CD14-positive monocyte (primary cell): ENCODE results near the gene LDLRAD4. TPM values are rescaled to one million over a fixed set of nuclear protein-coding genes. Genes with fewer than 3 reads are reported as not detected.

Source experiments
- DNase-seq, 3 donors: peaks; one replicate each; pipeline ENCODE4 v3.0.0-alpha.2; 2011 to 2022
- H2AFZ ChIP-seq: 2 replicates; pipeline ENCODE4 v1.6.0; 2012; ENCODE audit warnings: mild to moderate bottlenecking, low read depth, low read length, inconsistent platforms; ENCODE audit not compliant: insufficient read depth, poor library complexity, severe bottlenecking
- H3K27ac ChIP-seq, 2 donors: 1 replicate in 1 of 2; 2 replicates in 1 of 2; pipeline ENCODE4 v1.5.1; 2012 to 2013; ENCODE audit warnings: low read length in 2 of 2, control low read depth in 1 of 2, inconsistent platforms in 1 of 2, low read depth in 1 of 2, mild to moderate bottlenecking in 1 of 2
- H3K27me3 ChIP-seq, 2 donors: one replicate each; pipeline versions ENCODE4 v1.6.0 to v1.6.1; 2011 to 2013; ENCODE audit warnings: low read length in 2 of 2; ENCODE audit not compliant: control insufficient read depth in 2 of 2, insufficient read depth in 2 of 2
- H3K36me3 ChIP-seq, 2 donors: replicated peaks in 1 of 2; 1 replicate in 1 of 2; 2 replicates in 1 of 2; pipeline versions ENCODE4 v1.5.1 to v1.6.1; 2012 to 2013; ENCODE audit warnings: low read length in 2 of 2, control low read depth in 1 of 2, inconsistent platforms in 1 of 2, mild to moderate bottlenecking in 1 of 2; ENCODE audit not compliant: insufficient read depth in 2 of 2, control insufficient read depth in 1 of 2
- H3K4me1 ChIP-seq, 2 donors: 1 replicate in 1 of 2; 2 replicates in 1 of 2; pipeline versions ENCODE4 v1.5.1 to v1.6.1; 2012 to 2013; ENCODE audit warnings: low read length in 2 of 2, control low read depth in 1 of 2, inconsistent platforms in 1 of 2, mild to moderate bottlenecking in 1 of 2, moderate library complexity in 1 of 2; ENCODE audit not compliant: insufficient read depth in 2 of 2, control insufficient read depth in 1 of 2
- H3K4me2 ChIP-seq: replicated peaks from 2 replicates; pipeline ENCODE3; 2012; ENCODE audit warnings: low read length, moderate library complexity, mild to moderate bottlenecking; ENCODE audit not compliant: poor library complexity, severe bottlenecking; ENCODE audit errors: extremely low read depth
- H3K4me3 ChIP-seq, 3 experiments: fragments of 200-600 bp in 1 of 3; sonication (generic) in 1 of 3; replicated peaks in 1 of 3; 1 replicate in 2 of 3; 2 replicates in 1 of 3; pipeline ENCODE4 v1.5.1; 2011 to 2013; ENCODE audit warnings: low read length in 3 of 3, mild to moderate bottlenecking in 3 of 3, control low read depth in 2 of 3, low read depth in 2 of 3, inconsistent platforms in 1 of 3, moderate library complexity in 1 of 3
- H3K79me2 ChIP-seq: 2 replicates; pipeline ENCODE4 v1.6.0; 2012; ENCODE audit warnings: mild to moderate bottlenecking, control low read depth, inconsistent platforms, low read length, moderate library complexity; ENCODE audit not compliant: insufficient read depth
- H3K9ac ChIP-seq: 2 replicates; pipeline ENCODE4 v1.6.0; 2017; ENCODE audit warnings: low read length, mild to moderate bottlenecking; ENCODE audit not compliant: insufficient read depth, poor library complexity, severe bottlenecking
- H3K9me3 ChIP-seq, 2 donors: replicated peaks in 1 of 2; 1 replicate in 1 of 2; 2 replicates in 1 of 2; pipeline versions ENCODE4 v1.5.1 to v1.6.1; 2012 to 2013; ENCODE audit warnings: low read length in 2 of 2, control low read depth in 1 of 2; ENCODE audit not compliant: control insufficient read depth in 1 of 2, insufficient read depth in 1 of 2
- H4K20me1 ChIP-seq: 2 replicates; pipeline ENCODE4 v1.6.0; 2012; ENCODE audit warnings: mild to moderate bottlenecking, low read length, control low read depth, moderate library complexity; ENCODE audit not compliant: insufficient read depth
- H3K27ac Mint-ChIP-seq, 7 donors: one replicate each; pipeline ENCODE4 v1.8.0; 2020; ENCODE audit warnings: mild to moderate bottlenecking in 7 of 7, mixed read lengths in 7 of 7, moderate library complexity in 6 of 7, inconsistent platforms in 2 of 7
- H3K27me3 Mint-ChIP-seq, 3 donors: one replicate each; pipeline ENCODE4 v1.8.0; 2021 to 2022; ENCODE audit warnings: low read depth in 3 of 3, mild to moderate bottlenecking in 3 of 3, mixed read lengths in 3 of 3, moderate library complexity in 3 of 3, inconsistent platforms in 1 of 3
- H3K36me3 Mint-ChIP-seq, 2 donors: one replicate each; pipeline ENCODE4 v1.8.0; 2020; ENCODE audit warnings: mixed read lengths in 2 of 2, inconsistent platforms in 1 of 2, mild to moderate bottlenecking in 1 of 2
- H3K4me1 Mint-ChIP-seq: one replicate; pipeline ENCODE4 v1.8.0; 2020; ENCODE audit warnings: mild to moderate bottlenecking, mixed read lengths
- H3K4me3 Mint-ChIP-seq, 2 donors: one replicate each; pipeline ENCODE4 v1.8.0; 2020; ENCODE audit warnings: mild to moderate bottlenecking in 2 of 2, mixed read lengths in 2 of 2, moderate library complexity in 1 of 2
- H3K9me3 Mint-ChIP-seq, 7 donors: one replicate each; pipeline ENCODE4 v1.8.0; 2020 to 2022; ENCODE audit warnings: mixed read lengths in 7 of 7, mild to moderate bottlenecking in 6 of 7, moderate library complexity in 6 of 7, inconsistent platforms in 2 of 7
- WGBS: methylation state at CpG from one replicate; pipeline ENCODE4 v1.1.5; 2013; ENCODE audit warnings: missing lambda C conversion rate; ENCODE audit not compliant: insufficient coverage; 5-methylcytosine and 5-hydroxymethylcytosine counted together
- intact Hi-C, 2 donors: fragments of 100-400 bp; cut with micrococcal nuclease; formaldehyde crosslinking; loops; one replicate each; pipeline versions ENCODE4 v1.15.0 to v1.15.1; 2023
- polyA plus RNA-seq, 3 donors: library from polyadenylated mRNA; depleted of rRNA in 1 of 3; unstranded in 2 of 3; stranded (reverse) in 1 of 3; fragments of 300-500 nt in 2 of 3; fragments of >200 nt in 1 of 3; fragmentation: Illumina TruSeq in 2 of 3; gene quantifications; 1 replicate in 2 of 3; 2 replicates in 1 of 3; pipeline ENCODE4 v1.2.3, GENCODE V29; 2012 to 2021
- TF ChIP-seq, protein P1 (sequence below): fragments of 200-600 bp; IDR thresholded peaks from one replicate; pipeline ENCODE4 v1.8.0; 2022; ENCODE audit warnings: antibody characterized with exemption, mild to moderate bottlenecking

The LDLRAD4 gene
- polyA plus RNA-seq, 3 donors: 13.5 to 15.4 (median 13.8) TPM

DNA sequence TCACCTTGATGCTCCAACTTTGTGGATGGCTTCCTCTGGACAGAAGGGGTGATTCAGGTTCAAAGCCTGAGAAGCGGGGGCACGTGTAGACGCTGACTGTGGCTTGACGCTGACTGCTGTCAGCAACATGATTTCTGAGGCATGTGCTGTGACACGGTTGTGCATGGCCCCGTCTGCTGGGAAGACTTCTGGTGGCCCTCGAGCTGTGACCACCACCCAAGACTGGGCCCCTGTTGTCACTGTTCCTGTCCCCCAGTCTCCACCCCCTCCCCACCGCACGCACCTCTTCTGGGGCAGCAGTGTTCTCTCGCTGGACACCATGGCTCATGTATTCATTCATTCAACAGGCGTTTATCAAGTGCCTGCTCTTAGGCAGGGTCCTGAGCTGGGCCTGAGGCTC, 262.8 kb downstream of the LDLRAD4 start:
- TF ChIP-seq, protein P1, sequence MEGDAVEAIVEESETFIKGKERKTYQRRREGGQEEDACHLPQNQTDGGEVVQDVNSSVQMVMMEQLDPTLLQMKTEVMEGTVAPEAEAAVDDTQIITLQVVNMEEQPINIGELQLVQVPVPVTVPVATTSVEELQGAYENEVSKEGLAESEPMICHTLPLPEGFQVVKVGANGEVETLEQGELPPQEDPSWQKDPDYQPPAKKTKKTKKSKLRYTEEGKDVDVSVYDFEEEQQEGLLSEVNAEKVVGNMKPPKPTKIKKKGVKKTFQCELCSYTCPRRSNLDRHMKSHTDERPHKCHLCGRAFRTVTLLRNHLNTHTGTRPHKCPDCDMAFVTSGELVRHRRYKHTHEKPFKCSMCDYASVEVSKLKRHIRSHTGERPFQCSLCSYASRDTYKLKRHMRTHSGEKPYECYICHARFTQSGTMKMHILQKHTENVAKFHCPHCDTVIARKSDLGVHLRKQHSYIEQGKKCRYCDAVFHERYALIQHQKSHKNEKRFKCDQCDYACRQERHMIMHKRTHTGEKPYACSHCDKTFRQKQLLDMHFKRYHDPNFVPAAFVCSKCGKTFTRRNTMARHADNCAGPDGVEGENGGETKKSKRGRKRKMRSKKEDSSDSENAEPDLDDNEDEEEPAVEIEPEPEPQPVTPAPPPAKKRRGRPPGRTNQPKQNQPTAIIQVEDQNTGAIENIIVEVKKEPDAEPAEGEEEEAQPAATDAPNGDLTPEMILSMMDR: no peak

DNA sequence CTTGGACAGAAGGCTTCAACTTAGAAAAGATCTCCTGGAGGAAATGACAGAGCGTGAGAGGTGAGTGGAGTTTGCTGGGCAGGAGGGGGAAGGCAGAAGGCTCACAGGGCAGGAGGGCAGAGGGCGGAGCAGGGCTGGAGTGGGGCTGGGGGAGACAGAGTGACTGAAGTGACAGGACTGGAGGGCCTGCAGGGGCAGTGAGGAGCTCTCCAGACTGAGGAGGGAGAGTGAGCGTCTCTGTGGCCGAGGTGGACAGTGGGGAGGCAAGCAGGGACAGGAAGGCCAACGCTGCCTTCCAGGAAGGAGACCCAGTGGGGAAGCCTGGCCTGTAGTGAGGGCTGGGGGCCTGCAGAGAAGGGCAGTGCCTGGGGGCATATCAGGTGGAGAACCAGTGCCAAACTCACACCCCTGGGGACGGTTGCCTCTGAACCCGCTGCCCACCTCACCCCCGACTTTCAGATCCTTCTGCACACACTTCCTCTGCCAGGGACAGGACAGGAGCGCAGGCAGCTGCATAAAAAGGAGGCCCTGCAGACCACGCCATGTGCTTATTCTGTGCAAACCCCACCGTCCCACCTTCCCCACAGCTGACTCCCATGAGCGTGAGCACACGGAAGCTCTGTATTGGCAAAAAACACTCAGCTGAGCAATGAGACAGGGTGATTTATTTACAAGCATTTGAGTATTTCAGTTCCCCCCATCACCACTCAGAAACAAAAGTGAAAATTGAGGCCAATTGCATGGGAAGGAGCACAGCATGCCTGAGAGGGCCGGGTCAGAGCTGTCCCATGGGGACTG, 263.5 kb downstream of the LDLRAD4 start:
- Mint-ChIP-seq H3K4me3 (peak overlapping the region in 1 of 2 donors; percentile 51), H3K27me3 (peaks cover 0 to 2% (median 0%) of the 10 kb centered on the region in 3 donors), H3K36me3 (peaks cover 51 to 61% of the 10 kb centered on the region in 2 donors), H3K4me1 (peaks cover 23% of the 10 kb centered on the region), H3K27ac (peak overlapping the region in 5 of 7 donors; percentile 26 to 69 (median 45)), H3K9me3 (peaks cover 0 to 7% (median 2%) of the 10 kb centered on the region in 7 donors)
- H3K9ac ChIP-seq: no peak overlapping the region
- H3K4me1 ChIP-seq: peaks cover 6% of the 10 kb centered on the region in 2 donors
- no peaks in the 10 kb centered on the region for H3K79me2 ChIP-seq
- peaks cover 0 to 2% of the 10 kb centered on the region in 2 donors for H3K9me3 ChIP-seq
- no peaks in the 10 kb centered on the region for H3K27me3 ChIP-seq
- 51% methylated on average over 10 of the region's 14 CpGs for WGBS
- peaks cover 7 to 55% of the 10 kb centered on the region in 2 donors for H3K36me3 ChIP-seq
- no peak overlapping the region for H3K4me3 ChIP-seq
- TF ChIP-seq, protein P1: no peak
- DNase-seq: no peak
- intact Hi-C loops: no loop called here
- peaks cover 69% of the 10 kb centered on the region for H4K20me1 ChIP-seq
- no peak overlapping the region for H2AFZ ChIP-seq
- H3K4me2 ChIP-seq: no peak overlapping the region
- no peak overlapping the region for H3K27ac ChIP-seq

More for the DNA sequence above, 262.8 kb downstream of the LDLRAD4 start:
- no peaks in the 10 kb centered on the region for H3K27me3 ChIP-seq
- no peak overlapping the region for H3K4me2 ChIP-seq
- peaks cover 0 to 2% (median 0%) of the 10 kb centered on the region in 3 donors for H3K27me3 Mint-ChIP-seq
- no peaks in the 10 kb centered on the region for H3K79me2 ChIP-seq
- peak overlapping the region in 2 of 7 donors; percentile 21 to 45 for H3K27ac Mint-ChIP-seq
- peaks cover 0 to 2% of the 10 kb centered on the region in 2 donors for H3K9me3 ChIP-seq
- no peak overlapping the region for H3K4me3 ChIP-seq
- H3K4me1 Mint-ChIP-seq: peaks cover 23% of the 10 kb centered on the region
- peaks cover 53 to 60% of the 10 kb centered on the region in 2 donors for H3K36me3 Mint-ChIP-seq
- H3K4me3 Mint-ChIP-seq: no peak overlapping the region
- H2AFZ ChIP-seq: no peak overlapping the region
- H4K20me1 ChIP-seq: peaks cover 76% of the 10 kb centered on the region
- DNase-seq: no peak
- peaks cover 7 to 50% of the 10 kb centered on the region in 2 donors for H3K36me3 ChIP-seq
- H3K9me3 Mint-ChIP-seq: peaks cover 0 to 7% (median 2%) of the 10 kb centered on the region in 7 donors
- H3K4me1 ChIP-seq: peaks cover 6% of the 10 kb centered on the region in 2 donors
- no peak overlapping the region for H3K27ac ChIP-seq
- no peak overlapping the region for H3K9ac ChIP-seq
- intact Hi-C loops: no loop called here
- 81% methylated on average over 7 of the region's 11 CpGs for WGBS
